NCI-H146 treated with DMSO at 0.1 percent for 48 hours (cell line): ENCODE measurements around the gene UBAP1.
"Not testable (repeated sequence)": the region's sequence is repeated elsewhere in the genome, so short reads cannot be mapped to it uniquely, and the experiment has no call there.

Experiments
- DNase-seq: peaks from one replicate; lab custom pipeline; 2025; ENCODE audit not compliant: unreplicated experiment; lab: John Stamatoyannopoulos, UW

Gene UBAP1

GRCh38 chr9:34178436-34179212 is at the start of gene UBAP1:
TSS of gene UBAP1 (plus strand) at chr9:34179043. CDS start at chr9:34220915, 41,872 bp downstream.
- peak; percentile 97 for DNase-seq

- no peak for DNase-seq
Observed at GRCh38 chr9:34131571-34131970, 47.3 kb upstream of the UBAP1 start.

GRCh38 chr9:34133436-34133949 is 45.4 kb upstream of the UBAP1 start:
- no peak for DNase-seq

GRCh38 chr9:34134521-34134920 is 44.3 kb upstream of the UBAP1 start:
- DNase-seq = no peak

GRCh38 chr9:34138644-34139043 is 40.2 kb upstream of the UBAP1 start:
- DNase-seq = not testable (repeated sequence)

- no peak for DNase-seq
Observed at GRCh38 chr9:34139477-34140146, 39.2 kb upstream of the UBAP1 start.

GRCh38 chr9:34140853-34141252 is 38.0 kb upstream of the UBAP1 start:
- no peak for DNase-seq

- DNase-seq = no peak
Observed at GRCh38 chr9:34143116-34143515, 35.7 kb upstream of the UBAP1 start.

- no peak for DNase-seq
Observed at GRCh38 chr9:34145165-34145564, 33.7 kb upstream of the UBAP1 start.

- DNase-seq = no peak
Observed at GRCh38 chr9:34151398-34151797, 27.4 kb upstream of the UBAP1 start.

- no peak for DNase-seq
Observed at GRCh38 chr9:34154057-34154456, 24.8 kb upstream of the UBAP1 start.

- no peak for DNase-seq
Observed at GRCh38 chr9:34157318-34157717, 21.5 kb upstream of the UBAP1 start.

- DNase-seq = no peak
Observed at GRCh38 chr9:34157898-34158297, 20.9 kb upstream of the UBAP1 start.

GRCh38 chr9:34158362-34158869 is 20.4 kb upstream of the UBAP1 start:
- DNase-seq = no peak

- no peak for DNase-seq
Observed at GRCh38 chr9:34163434-34163833, 15.4 kb upstream of the UBAP1 start.

- no peak for DNase-seq
Observed at GRCh38 chr9:34169125-34169524, 9.7 kb upstream of the UBAP1 start.

GRCh38 chr9:34170237-34170991 is 8.4 kb upstream of the UBAP1 start:
- no peak for DNase-seq

- DNase-seq = no peak
Observed at GRCh38 chr9:34171753-34172535, 6.9 kb upstream of the UBAP1 start.

GRCh38 chr9:34176089-34176488 is 2.8 kb upstream of the UBAP1 start:
- no peak for DNase-seq

GRCh38 chr9:34177593-34178435 is 1.0 kb upstream of the UBAP1 start:
- no peak for DNase-seq
